ENCODE results near the gene PTPRD.

The PTPRD gene

DNA sequence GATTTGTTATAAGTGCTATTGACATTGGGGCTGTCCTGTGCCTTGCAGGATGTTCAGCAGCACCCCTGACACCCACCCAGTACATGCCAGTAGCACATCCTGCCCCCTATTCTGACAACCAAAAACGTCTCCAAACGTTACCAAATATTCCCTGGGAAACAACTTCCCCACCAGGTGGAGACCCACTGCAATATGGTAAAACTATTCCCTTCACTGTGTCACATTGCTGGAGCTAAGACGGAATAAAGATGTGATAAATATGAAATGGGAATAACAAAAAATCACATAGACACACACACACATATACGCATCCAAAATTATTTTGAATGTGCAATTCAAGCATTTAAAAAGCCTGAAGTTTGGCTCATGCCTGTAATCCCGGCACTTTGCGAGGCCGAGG is 1939.0 kb downstream of the PTPRD start:
- no peak overlapping the region for H3K27ac ChIP-seq
- H3K4me3 ChIP-seq = no peak overlapping the region

DNA sequence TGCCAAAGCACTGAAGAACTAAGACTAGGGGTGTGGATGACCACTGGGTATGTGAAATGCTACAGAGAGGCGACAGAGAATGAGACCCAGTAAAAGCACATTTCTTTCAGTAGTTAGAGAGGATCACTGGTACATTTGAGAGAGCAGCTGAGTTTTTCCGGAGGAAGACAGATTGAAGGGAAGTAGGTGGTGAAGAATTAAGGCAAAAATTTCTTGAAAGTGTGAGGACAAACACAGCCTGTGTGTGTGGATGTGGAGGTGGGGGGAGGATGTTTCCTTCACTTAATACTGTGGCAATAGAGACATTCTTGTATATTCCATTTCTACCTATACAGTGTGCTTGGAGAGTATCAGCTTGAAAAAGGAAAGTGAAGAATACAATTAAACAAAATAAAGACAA is 1942.1 kb downstream of the PTPRD start:
- H3K27ac ChIP-seq = no peak overlapping the region
- no peak overlapping the region for H3K4me3 ChIP-seq

DNA sequence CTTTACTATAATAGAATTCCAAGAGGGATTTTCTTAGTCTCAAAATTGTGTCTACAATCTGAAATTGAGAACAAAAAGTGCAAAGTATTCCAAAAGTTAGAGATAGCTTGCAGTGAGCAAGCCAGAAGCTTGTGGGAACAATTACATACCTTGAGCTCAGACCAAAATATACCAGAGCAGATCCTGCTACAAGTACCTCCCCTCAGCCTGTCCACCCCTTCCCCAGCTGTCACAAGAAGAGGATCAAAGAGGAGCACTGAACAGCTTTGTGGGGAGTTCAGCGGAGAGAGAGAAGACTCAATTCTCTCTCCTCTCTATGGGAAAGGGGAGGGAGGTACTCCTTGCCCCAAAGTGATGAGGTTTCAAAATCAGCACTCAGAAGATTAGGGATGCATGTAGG is 1944.1 kb downstream of the PTPRD start:
- H3K27ac ChIP-seq = no peak overlapping the region

DNA sequence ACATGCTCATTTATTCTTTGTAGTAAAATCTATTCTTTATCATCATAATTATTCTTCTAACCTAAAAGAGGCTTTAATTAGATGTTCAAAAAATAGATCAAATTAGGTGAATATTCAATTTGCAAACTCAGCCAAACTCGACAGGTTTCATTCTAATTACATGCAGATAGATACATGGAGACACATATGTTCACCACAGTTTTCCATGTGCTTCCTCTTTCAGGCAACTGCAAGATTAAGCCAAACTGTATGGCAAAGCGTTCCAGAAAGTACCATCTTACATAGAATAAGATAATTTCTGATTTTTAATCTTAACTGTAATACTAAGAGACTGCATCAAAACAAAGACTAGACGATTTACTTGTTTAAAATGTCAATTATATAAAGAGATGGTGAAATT is 1944.6 kb downstream of the PTPRD start:
- H3K27ac ChIP-seq = no peak overlapping the region
- no peak overlapping the region for H3K4me3 ChIP-seq

More for the DNA sequence above, 1944.1 kb downstream of the PTPRD start:
- no peak overlapping the region for H3K4me3 ChIP-seq

DNA sequence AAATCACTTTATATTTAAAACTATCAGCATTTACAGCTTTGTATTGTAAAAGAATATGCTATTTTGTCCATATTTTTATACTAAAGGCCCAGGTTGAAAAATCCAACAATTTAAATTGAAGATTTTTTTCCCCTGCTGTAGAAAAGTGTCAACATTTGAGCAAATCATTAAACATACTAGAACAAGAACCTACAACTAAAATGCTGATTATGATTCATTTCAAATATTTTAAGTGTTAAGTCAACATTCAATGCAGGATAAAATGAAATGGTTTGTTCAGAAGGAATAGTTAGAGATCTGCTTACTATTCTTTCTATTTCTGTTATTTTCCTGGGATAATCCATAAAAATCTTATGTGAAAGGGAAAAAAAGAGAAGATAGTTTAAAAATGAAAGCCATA is 1946.7 kb downstream of the PTPRD start:
- H3K27ac ChIP-seq = no peak overlapping the region
- no peak overlapping the region for H3K4me3 ChIP-seq

DNA sequence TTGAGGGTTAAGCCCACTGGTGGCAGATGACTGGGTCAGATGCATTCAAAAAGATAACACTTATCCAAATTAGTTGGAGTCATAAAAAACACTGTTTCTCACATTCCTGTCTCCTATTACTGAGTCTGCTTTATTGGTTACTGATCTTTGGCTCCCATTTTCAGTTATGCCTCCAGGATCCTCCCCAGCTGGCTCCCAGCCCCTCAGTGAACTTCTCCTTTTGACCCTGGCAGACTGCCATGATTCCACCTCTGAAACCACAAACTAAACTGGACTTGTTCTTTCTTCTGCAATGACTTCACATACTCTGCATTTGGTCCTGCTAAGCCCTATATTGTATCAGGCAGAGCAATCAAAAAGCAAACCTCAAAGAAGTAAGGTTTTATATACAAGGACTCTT is 1952.4 kb downstream of the PTPRD start:
- H3K4me3 ChIP-seq = no peak overlapping the region
- no peak overlapping the region for H3K27ac ChIP-seq

DNA sequence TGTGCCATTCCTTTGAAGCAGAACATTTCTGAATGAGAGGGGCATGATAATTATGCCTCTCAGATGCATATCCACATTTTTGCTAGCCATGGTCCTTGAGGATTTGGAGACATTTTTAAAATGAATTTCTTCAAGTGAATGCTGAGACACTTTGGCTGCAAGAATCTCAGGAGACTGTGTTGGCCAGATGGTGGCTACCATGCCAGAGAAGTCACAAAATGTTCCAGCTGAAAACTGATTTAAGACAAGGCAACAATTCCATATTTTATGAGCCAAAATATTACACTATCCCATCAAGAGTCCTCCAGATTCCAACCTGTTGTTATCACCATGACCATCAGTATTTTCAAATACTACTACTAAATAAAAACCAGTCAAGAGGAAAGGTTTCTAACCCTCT is 1953.7 kb downstream of the PTPRD start:
- no peak overlapping the region for H3K27ac ChIP-seq
- no peak overlapping the region for H3K4me3 ChIP-seq

DNA sequence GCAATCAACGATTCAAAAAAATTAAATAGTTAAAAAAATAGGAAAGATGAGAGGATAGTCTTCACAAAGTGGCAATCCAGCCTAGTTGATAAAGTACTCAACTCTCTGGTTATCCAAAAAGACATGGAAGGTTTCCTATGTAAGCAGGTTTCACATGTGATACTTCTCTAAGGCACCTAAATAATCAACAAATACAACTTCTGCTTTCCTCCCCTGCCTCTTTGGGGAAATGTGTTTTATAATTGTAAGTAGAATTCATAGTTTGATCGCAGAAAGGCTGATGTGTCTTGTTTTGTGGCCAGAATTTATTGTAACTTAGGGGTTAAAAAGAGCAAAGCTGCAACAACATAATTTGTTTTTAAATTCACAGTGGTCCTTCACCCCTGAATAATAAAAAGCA is 1957.7 kb downstream of the PTPRD start:
- Histone ChIP-seq H3K27ac (no peak overlapping the region), H3K4me3 (no peak overlapping the region)

DNA sequence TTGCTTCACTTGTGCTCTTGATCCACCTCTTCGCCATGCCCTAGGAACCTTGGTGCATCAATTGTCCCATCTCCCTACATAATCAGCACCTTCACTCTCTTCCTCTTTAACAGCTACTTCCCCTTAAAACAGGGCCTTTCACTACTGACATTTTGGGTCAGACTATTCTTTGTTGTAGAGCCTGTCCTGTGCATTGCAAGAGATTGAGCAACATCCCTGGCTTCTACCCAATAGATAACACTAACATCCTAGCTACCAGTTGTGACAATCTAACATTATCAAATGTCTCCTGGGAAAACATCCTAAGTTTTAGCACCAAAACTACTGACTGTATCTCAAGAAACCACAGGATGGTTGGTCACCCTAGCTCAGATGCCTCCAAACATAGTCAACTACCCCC is 1958.9 kb downstream of the PTPRD start:
- Histone ChIP-seq H3K4me3 (no peak overlapping the region), H3K27ac (no peak overlapping the region)

DNA sequence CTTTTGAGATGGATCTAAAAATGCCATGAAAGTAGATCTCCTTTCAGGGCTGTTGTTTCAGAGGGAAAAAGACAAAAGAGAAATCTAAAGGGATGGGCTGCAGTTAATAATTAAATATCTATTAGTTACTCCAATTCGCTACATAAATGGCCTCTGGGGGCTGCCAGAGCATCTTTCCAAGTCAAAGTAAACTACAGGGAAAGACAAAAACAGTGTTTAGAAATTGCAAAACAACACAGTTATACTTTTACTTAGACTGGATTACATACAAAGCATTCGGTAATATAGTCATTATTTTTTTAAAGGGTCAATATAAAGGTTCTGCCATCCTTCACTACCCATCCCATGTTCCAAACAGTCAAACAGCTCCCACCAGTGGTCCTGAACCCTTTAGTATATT is 1959.7 kb downstream of the PTPRD start:
- H3K4me3 ChIP-seq = no peak overlapping the region
- no peak overlapping the region for H3K27ac ChIP-seq

DNA sequence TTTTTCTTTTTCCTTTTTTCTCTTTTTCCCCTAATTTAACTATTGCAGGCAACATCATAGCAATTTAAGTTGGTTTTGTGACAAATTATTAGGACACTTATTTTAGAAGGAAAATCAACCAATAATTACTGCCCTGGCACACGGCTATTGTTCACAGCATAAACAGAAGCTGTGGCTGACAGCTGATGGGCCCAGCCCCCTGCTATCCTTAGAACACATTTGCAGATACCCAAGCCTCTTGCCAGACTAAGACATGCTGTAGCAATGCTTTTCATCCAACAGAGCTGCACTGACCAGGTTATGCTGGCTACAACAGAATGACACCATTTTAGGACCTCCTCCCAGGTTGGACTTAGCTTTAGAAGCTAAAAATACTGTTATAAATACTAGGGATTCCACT is 1960.5 kb downstream of the PTPRD start:
- no peak overlapping the region for H3K4me3 ChIP-seq
- H3K27ac ChIP-seq = no peak overlapping the region

DNA sequence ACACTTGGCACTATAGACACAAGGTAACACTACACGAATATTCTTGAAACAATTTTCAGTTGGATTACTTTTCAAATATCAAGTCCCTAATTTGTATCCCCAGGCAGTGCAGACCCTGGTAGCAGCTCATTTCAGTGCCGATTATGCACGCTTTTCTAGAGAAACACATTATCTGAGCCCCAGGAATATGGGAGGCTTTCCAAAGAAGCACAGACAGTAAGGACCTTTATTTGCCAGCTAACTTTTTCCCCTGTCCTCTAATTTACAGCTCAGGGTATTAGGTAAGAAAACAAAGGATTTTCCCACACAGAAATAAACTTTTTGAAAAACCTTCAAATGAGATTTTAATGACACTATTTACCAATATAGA is 1961.0 kb downstream of the PTPRD start:
- no peak overlapping the region for H3K4me3 ChIP-seq
- no peak overlapping the region for H3K27ac ChIP-seq

DNA sequence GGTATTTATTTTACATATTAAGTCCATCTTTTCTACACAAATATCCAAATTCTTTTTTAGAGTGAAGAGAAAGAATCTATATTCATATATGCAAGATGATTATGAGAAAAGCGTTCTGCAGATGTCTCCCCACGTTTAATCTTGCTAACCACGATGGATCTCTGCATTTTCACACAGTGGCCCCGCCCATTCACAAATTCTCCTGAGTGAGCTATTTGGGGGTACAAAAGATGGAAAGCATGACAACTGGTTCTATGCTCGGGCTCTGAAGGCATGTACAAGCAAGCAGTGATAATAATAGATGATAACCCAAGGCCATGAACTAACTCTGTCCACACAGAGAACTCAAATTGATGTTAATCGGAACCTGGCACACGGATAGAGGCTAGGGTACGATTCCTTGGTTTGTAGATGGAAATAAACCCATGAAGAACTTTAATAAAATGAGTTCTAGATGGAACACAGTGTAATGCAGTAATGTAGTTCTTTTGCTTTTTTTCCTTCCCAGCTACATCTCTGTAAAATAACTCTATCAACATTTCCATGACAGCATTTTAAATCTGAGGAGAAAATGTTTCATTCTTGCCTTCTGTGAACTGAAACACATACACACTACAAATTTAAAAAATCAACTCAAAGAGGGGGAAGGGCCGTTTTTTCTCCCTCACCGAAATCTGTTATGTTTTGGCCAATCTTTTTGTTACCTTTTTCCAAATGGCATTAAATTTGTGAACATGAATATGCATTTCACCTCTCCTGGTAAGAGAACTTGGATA is 1961.5 kb downstream of the PTPRD start:
- Histone ChIP-seq H3K4me3 (no peak overlapping the region), H3K27ac (no peak overlapping the region)

DNA sequence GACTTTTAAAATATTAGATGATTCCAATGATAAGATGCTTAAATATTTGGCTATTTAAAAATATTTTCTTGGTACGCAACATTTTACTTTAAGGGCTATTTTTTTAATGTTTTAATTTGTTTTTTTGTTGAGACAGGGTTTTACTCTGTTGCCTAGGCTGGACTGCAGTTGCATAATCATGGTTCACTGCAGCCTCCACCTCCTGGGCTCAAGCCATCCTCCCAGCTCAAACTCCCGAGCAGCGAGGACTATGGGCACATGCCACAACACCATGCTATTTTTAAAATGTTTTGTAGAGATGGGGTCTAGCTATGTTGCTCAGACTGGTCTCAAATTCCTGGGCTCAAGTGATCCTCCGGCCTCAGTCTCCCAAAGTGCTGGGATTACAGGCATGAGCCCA is 1963.0 kb downstream of the PTPRD start:
- no peak overlapping the region for H3K27ac ChIP-seq
- no peak overlapping the region for H3K4me3 ChIP-seq

DNA sequence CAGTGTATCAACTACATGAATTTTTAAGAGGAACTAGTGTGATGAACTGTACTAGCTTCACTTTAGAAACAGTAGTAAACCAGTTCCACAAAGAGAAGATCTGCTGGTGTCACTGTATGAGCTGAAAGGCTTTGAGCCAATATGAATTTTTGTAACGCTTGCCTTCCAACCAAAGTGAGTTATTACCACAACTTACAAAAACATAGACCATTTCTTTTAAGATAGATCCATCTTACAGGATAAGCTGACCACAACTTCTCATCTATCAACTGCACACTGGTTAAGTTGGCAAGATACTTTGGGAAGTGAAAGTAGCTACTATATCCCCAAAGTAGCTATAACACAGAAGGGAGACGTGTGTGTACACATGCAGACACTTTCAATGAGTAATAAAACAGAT is 1963.6 kb downstream of the PTPRD start:
- no peak overlapping the region for H3K27ac ChIP-seq

DNA sequence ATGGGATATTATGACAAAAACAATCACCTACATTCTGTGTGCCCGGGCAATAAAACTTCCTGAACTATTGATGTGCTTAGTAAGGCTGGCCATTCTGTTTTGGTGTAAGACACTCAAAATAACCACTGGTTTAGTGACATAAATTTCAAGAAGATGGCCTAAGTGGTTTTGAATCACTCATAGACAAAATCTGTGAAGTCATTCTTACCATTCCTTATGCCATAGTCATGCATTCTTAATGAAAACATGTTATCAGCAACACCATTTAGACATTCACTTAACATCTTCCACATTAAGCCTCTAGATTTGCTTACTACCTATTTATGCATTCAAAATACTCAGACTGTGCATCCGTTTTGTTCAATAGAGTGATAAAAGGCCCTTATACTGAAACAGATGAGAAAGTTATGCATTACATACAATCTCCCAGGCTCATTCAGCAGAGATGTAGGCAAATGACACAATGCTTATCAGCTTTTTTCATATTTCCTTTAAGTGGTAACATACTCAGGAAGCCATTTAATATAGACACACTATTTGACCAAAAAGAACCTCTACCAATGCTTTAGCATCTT is 1964.4 kb downstream of the PTPRD start:
- H3K4me3 ChIP-seq = no peak overlapping the region
- no peak overlapping the region for H3K27ac ChIP-seq

More for the DNA sequence above, 1963.6 kb downstream of the PTPRD start:
- no peak overlapping the region for H3K4me3 ChIP-seq

DNA sequence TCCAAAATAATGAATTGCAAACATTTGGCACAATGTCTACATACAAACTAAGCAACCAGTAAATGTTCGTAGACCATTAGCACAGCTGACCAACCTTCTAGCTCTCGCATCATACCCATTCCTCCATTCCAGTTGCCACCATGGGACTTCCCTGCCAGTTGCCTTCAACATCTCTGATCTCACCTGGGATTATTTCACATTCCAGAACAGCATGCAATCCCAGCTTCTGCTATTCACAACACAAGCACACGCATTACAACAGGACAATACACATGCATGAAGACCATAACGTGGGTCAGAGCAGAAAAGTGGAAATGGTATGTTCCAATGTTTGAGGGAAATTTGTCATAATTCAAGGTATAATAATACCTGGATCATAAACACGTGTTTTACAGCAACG is 1965.0 kb downstream of the PTPRD start:
- no peak overlapping the region for H3K27ac ChIP-seq
- no peak overlapping the region for H3K4me3 ChIP-seq

DNA sequence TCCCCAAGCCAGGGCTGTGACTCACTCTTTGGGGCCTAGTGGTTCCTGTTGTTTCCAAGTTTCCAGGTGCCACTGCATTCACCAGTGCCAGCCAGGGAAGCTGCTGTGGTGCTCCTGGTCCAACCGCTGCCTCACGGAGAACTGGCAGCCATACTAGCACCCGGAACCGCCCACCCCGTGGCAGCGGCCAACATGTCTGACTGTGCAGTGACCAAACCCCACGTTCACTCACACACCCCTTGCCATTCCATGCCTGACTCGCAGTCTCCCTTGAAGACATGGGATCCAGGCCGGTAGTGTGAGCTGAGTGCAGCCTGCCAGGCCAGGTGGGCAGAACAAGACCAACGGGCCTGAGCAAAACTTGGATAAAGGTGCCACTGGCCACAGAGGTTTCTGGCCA is 1968.2 kb downstream of the PTPRD start:
- Histone ChIP-seq H3K4me3 (no peak overlapping the region), H3K27ac (no peak overlapping the region)

DNA sequence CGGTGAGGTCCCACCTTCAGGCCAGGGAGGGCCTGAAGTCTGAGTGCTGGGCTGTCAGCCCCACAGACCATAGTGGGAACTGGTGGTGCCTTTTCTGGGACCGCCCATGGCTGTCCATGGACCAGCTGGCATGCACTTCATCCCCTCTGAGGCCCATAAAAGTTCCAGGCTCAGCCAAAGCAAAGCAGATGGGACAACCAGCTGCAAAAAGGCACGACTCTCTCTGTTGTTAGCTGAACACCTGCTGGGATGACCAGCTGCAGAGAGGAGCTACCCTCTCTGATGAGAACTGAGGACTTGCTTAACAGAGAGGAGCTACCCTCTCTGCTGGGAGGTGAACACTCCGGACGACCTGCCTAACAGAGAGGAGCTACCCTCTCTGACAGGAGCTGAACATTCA is 1968.9 kb downstream of the PTPRD start:
- Histone ChIP-seq H3K4me3 (no peak overlapping the region), H3K27ac (no peak overlapping the region)

DNA sequence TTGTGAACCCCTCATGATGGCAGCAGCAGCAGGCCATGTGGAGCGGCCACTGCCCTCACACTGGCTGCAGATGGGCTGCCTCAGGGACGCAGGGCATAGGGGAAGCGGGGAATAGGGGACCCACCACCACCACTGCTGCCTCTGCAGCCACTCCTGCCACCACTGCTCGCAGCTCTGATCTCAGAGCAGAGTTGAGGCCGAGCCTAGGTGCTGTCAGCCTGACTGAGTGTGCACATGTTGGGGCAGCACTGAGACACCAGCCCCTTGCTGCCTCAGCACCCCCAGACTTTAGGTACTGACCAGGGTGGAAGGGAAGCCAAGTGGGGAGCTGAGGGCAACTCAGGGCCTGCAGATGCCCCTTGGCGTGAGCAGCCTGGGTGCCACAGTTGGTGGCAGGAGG is 1969.3 kb downstream of the PTPRD start:
- Histone ChIP-seq H3K27ac (no peak overlapping the region), H3K4me3 (no peak overlapping the region)

DNA sequence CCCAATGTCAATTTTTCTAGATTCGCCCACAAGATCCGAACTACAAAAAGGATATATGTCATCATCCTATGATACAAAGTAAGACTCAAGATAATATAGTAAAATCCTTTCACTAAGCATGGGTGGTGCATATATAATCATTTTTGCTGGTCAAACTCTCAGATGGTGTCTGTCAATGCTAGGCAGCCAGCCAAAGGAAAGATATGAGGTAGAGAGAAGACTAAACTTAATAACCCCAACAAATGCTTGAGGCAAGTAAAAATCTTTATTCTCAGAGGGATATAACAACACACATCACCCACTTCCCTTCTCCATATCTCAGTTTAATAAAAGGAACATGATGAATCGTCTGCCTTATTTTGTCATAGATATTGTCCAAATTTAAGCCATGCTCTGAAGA is 1972.0 kb downstream of the PTPRD start:
- H3K4me3 ChIP-seq = no peak overlapping the region
- H3K27ac ChIP-seq = no peak overlapping the region

DNA sequence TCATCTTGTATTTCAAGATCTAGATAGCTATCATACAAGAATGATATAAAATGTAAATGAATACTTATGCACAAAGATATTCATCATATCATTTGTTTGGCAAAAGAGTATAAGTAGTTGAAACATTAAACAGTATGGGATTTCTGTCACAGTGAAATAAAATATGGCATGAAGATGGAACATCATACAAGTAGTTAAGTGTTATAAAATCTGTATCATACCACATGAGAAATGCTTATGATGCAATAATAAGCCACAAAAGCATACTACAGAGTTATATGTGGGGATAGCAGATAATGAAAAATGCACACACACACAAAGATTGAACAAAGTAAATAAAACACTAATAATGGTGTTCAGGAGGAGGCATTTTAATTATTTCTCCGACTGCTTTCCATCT is 1975.2 kb downstream of the PTPRD start:
- Histone ChIP-seq H3K4me3 (no peak overlapping the region), H3K27ac (no peak overlapping the region)

Data from skin epidermis (tissue), 12 donors.